ENCODE measurements around the gene GALNT18. TPM values are rescaled to one million over a fixed set of nuclear protein-coding genes. Genes with fewer than 3 reads are reported as not detected.
A peak's percentile ranks its signal among the peaks of the same experiment; 100 is the strongest.

GALNT18 gene
- total and polyA plus RNA-seq, 2 experiments from 2014 or later, result 4.3 to 10.8 TPM

- TF ChIP-seq ZNF462 (CRISPR knock-in tag; IDR thresholded peaks at IDR 0.05), result no peak
- TF ChIP-seq STAT1 (IDR thresholded peaks at IDR 0.05; ENCODE audit: unreplicated experiment), result no peak
- no peak for TF ChIP-seq ETS1 (IDR thresholded peaks at IDR 0.05)
Measured at GRCh38 chr11:11482730-11483129, 139.1 kb downstream of the GALNT18 start (continued).

- Mint-ChIP-seq H3K4me1 (peaks cover 17% of the 10 kb centered on the region; the same call in 2 of the 3 replicates), H3K36me3 (ENCODE audit: low read depth) (no peaks in the 10 kb centered on the region), H3K27me3 (ENCODE audit: insufficient read depth, low read depth, poor library complexity) (peaks cover 2% of the 10 kb centered on the region), H3K27ac (no peak overlapping the region), H3K9me3 (no peaks in the 10 kb centered on the region), H3K4me3 (no peak overlapping the region)
- H3K4me1 ChIP-seq (ENCODE audit: insufficient read depth), result no peaks in the 10 kb centered on the region
- H3K4me3 ChIP-seq, result no peak overlapping the region
- no peak overlapping the region for H3K27ac ChIP-seq (ENCODE audit: low read depth)
- no peaks in the 10 kb centered on the region for H3K79me2 ChIP-seq (replicated peaks; ENCODE audit: insufficient read depth)
- H3K36me3 ChIP-seq (ENCODE audit: insufficient read depth), result no peaks in the 10 kb centered on the region
- DNase-seq (ENCODE audit: low spot score) (no peak), ATAC-seq (peak; percentile 17; the same call in 1 of the 3 replicates)
- no peak overlapping the region for H3K4me2 ChIP-seq
- H3F3A ChIP-seq (replicated peaks; ENCODE audit: low read depth), result no peaks in the 10 kb centered on the region
- H3K9me2 ChIP-seq (ENCODE audit: insufficient read depth), result 0 out of 2 replicates have a peak, but pooled peaks cover 2% of the 10 kb centered on the region
- H2AFZ ChIP-seq, result no peak overlapping the region
- H4K20me1 ChIP-seq (replicated peaks; ENCODE audit: insufficient read depth), result no peaks in the 10 kb centered on the region; the same call in none of the 2 replicates
- H3K27me3 ChIP-seq (ENCODE audit: insufficient read depth), result no peaks in the 10 kb centered on the region
- TF ChIP-seq POLR2AphosphoS5 (IDR thresholded peaks at IDR 0.05; ENCODE audit: low read depth) (no peak), CTCF (conservative IDR thresholded peaks at IDR 0.05; ENCODE audit: low read depth in 2 of 2) (no peak), EZH2 (IDR thresholded peaks at IDR 0.05; ENCODE audit: low read depth, unreplicated experiment) (no peak), ZNF462 (CRISPR knock-in tag; IDR thresholded peaks at IDR 0.05) (no peak)
Measured at GRCh38 chr11:11481371-11481770, 140.4 kb downstream of the GALNT18 start.
